Neural cell (in vitro differentiated cells): ENCODE results near the gene GRPEL2. TPM values are rescaled to one million over a fixed set of nuclear protein-coding genes. Genes with fewer than 3 reads are reported as not detected.

Experiments
- H2AFZ ChIP-seq: fragments of 200-600, 300-800 bp; sonication (generic), shearing (Covaris generic); 2 replicates; pipeline ENCODE4 v1.6.0; 2014; ENCODE audit warnings: low read depth, mild to moderate bottlenecking, antibody characterized with exemption, low read length, moderate library complexity
- H3F3A ChIP-seq: fragments of 200-600 bp; shearing (Covaris generic); 2 replicates; pipeline ENCODE4 v1.6.1; 2016; ENCODE audit warnings: mild to moderate bottlenecking, moderate library complexity, mixed read lengths, antibody characterized with exemption, low read length; ENCODE audit not compliant: insufficient read depth, poor library complexity, severe bottlenecking
- H3K27ac ChIP-seq: fragments of 200-600, 300-800 bp; sonication (generic), shearing (Covaris generic); 2 replicates; pipeline ENCODE4 v1.5.1; 2014; ENCODE audit warnings: mild to moderate bottlenecking, low read length, moderate library complexity
- H3K27me3 ChIP-seq: fragments of 300-800, 200-600 bp; sonication (generic), shearing (Covaris generic); 2 replicates; pipeline ENCODE4 v1.6.0; 2014; ENCODE audit warnings: mild to moderate bottlenecking, low read depth, low read length, moderate library complexity; ENCODE audit not compliant: insufficient read depth
- H3K36me3 ChIP-seq: fragments of 300-800, 200-600 bp; sonication (generic), shearing (Covaris generic); 2 replicates; pipeline ENCODE4 v1.5.1; 2014; ENCODE audit warnings: mild to moderate bottlenecking, antibody characterized with exemption, low read length, moderate library complexity; ENCODE audit not compliant: insufficient read depth
- H3K4me2 ChIP-seq: fragments of 300-800, 200-600 bp; sonication (generic), shearing (Covaris generic); 2 replicates; pipeline ENCODE4 v1.6.0; 2014; ENCODE audit warnings: mild to moderate bottlenecking, low read length
- H3K4me3 ChIP-seq: fragments of 300-800, 200-600 bp; sonication (generic), shearing (Covaris generic); 2 replicates; pipeline ENCODE4 v1.5.1; 2014; ENCODE audit warnings: mild to moderate bottlenecking, low read length, moderate library complexity
- H3K79me2 ChIP-seq: fragments of 200-600 bp; shearing (Covaris generic); replicated peaks from 2 replicates; pipeline ENCODE4 v1.6.0; 2014; ENCODE audit warnings: mild to moderate bottlenecking, low read length, moderate library complexity; ENCODE audit not compliant: insufficient read depth
- H3K9ac ChIP-seq: fragments of 300-800, 200-600 bp; sonication (generic), shearing (Covaris generic); 2 replicates; pipeline ENCODE4 v1.6.1; 2016; ENCODE audit warnings: mild to moderate bottlenecking, low read length, mixed read lengths
- H3K9me2 ChIP-seq: fragments of 200-600 bp; shearing (Covaris generic); 2 replicates; pipeline ENCODE4 v1.6.1; 2016; ENCODE audit warnings: mild to moderate bottlenecking, low read length, mixed read lengths; ENCODE audit not compliant: insufficient read depth
- H3K9me3 ChIP-seq: fragments of 200-600, 300-800 bp; sonication (generic), shearing (Covaris generic); 2 replicates; pipeline ENCODE4 v1.6.1; 2016; ENCODE audit warnings: mild to moderate bottlenecking, mixed run types, low read length, moderate library complexity, mixed read lengths
- H4K20me1 ChIP-seq: fragments of 200-600 bp; shearing (Covaris generic); 2 replicates; pipeline ENCODE4 v1.6.1; 2016; ENCODE audit warnings: mild to moderate bottlenecking, mixed run types; ENCODE audit not compliant: insufficient read depth
- EP300 ChIP-seq: fragments of 450-650 bp; conservative IDR thresholded peaks from 2 replicates; pipeline ENCODE4 v1.6.1; 2014; ENCODE audit warnings: antibody characterized with exemption, mild to moderate bottlenecking, moderate library complexity; ENCODE audit not compliant: poor library complexity, severe bottlenecking
- EZH2 ChIP-seq: fragments of 200-600, 300-800 bp; shearing (Covaris generic), sonication (generic); IDR thresholded peaks from 2 replicates; pipeline ENCODE4 v1.6.1; 2014; ENCODE audit warnings: antibody characterized with exemption, low read length, borderline replicate concordance, mild to moderate bottlenecking; ENCODE audit not compliant: insufficient read depth, poor library complexity, severe bottlenecking
- MXI1 ChIP-seq: fragments of 450-650 bp; conservative IDR thresholded peaks from 2 replicates; pipeline ENCODE4 v1.6.1; 2014; ENCODE audit warnings: antibody characterized with exemption, mild to moderate bottlenecking; ENCODE audit not compliant: poor library complexity, severe bottlenecking
- POLR2AphosphoS5 ChIP-seq: IDR thresholded peaks from 2 replicates; pipeline ENCODE4 v1.6.1; 2012
- RAD21 ChIP-seq: fragments of 450-650 bp; conservative IDR thresholded peaks from 2 replicates; pipeline ENCODE4 v1.6.1; 2014; ENCODE audit warnings: antibody characterized with exemption, mild to moderate bottlenecking, moderate library complexity
- REST ChIP-seq: IDR thresholded peaks from 2 replicates; pipeline ENCODE4 v1.6.1; 2012; ENCODE audit warnings: borderline replicate concordance
- SMC3 ChIP-seq: fragments of 450-650 bp; conservative IDR thresholded peaks from 2 replicates; pipeline ENCODE4 v1.6.1; 2014; ENCODE audit warnings: antibody characterized with exemption, mild to moderate bottlenecking, moderate library complexity; ENCODE audit not compliant: poor library complexity
- TAF1 ChIP-seq: IDR thresholded peaks from 2 replicates; pipeline ENCODE4 v1.6.1; 2012; ENCODE audit warnings: low read depth
- polyA plus RNA-seq: library from polyadenylated mRNA; depleted of rRNA; stranded (reverse); fragments of >200 nt; gene quantifications from 2 replicates; pipeline ENCODE4 v1.2.3, GENCODE V29; 2014
- TF ChIP-seq, protein P1 (sequence below): fragments of 450-650 bp; IDR thresholded peaks from 2 replicates; pipeline ENCODE4 v1.5.1; 2014; ENCODE audit warnings: antibody characterized with exemption, mild to moderate bottlenecking, moderate library complexity; ENCODE audit not compliant: poor library complexity, severe bottlenecking

The GRPEL2 gene
- polyA plus RNA-seq, 1 donor from 2014 or later, result 19.3 TPM

- H3K79me2 ChIP-seq, result no peaks in the 10 kb centered on the region
- H3K36me3 ChIP-seq, result no peaks in the 10 kb centered on the region
- TF ChIP-seq EZH2 (no peak), TAF1 (no peak), MXI1 (no peak), REST (no peak), EP300 (no peak), POLR2AphosphoS5 (no peak), RAD21 (no peak), SMC3 (no peak)
- TF ChIP-seq, protein P1, sequence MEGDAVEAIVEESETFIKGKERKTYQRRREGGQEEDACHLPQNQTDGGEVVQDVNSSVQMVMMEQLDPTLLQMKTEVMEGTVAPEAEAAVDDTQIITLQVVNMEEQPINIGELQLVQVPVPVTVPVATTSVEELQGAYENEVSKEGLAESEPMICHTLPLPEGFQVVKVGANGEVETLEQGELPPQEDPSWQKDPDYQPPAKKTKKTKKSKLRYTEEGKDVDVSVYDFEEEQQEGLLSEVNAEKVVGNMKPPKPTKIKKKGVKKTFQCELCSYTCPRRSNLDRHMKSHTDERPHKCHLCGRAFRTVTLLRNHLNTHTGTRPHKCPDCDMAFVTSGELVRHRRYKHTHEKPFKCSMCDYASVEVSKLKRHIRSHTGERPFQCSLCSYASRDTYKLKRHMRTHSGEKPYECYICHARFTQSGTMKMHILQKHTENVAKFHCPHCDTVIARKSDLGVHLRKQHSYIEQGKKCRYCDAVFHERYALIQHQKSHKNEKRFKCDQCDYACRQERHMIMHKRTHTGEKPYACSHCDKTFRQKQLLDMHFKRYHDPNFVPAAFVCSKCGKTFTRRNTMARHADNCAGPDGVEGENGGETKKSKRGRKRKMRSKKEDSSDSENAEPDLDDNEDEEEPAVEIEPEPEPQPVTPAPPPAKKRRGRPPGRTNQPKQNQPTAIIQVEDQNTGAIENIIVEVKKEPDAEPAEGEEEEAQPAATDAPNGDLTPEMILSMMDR, result no peak
- no peaks in the 10 kb centered on the region for H4K20me1 ChIP-seq
- no peak overlapping the region for H3K27ac ChIP-seq
- H3F3A ChIP-seq, result no peaks in the 10 kb centered on the region
- no peaks in the 10 kb centered on the region for H3K9me3 ChIP-seq
- no peak overlapping the region for H3K9ac ChIP-seq
- no peaks in the 10 kb centered on the region for H3K9me2 ChIP-seq
- no peak overlapping the region for H2AFZ ChIP-seq
- no peak overlapping the region for H3K4me3 ChIP-seq
- no peak overlapping the region for H3K4me2 ChIP-seq
- no peaks in the 10 kb centered on the region for H3K27me3 ChIP-seq
These were observed 18.7 kb upstream of the GRPEL2 start for GRCh38 chr5:149326611-149327010.

- Histone ChIP-seq H3K79me2 (no peaks in the 10 kb centered on the region), H3K9me2 (no peaks in the 10 kb centered on the region), H3K4me2 (no peak overlapping the region), H3K36me3 (no peaks in the 10 kb centered on the region), H3K27me3 (no peaks in the 10 kb centered on the region), H3K4me3 (no peak overlapping the region), H2AFZ (no peak overlapping the region), H3F3A (no peaks in the 10 kb centered on the region), H3K27ac (no peak overlapping the region), H4K20me1 (no peaks in the 10 kb centered on the region), H3K9me3 (no peaks in the 10 kb centered on the region), H3K9ac (no peak overlapping the region)
- TF ChIP-seq MXI1 (no peak), TAF1 (no peak), POLR2AphosphoS5 (no peak), EP300 (no peak), SMC3 (no peak)
These were observed 17.1 kb upstream of the GRPEL2 start for GRCh38 chr5:149328177-149328576.
